Measurements from ENCODE around the gene STMN1. TPM values are rescaled to one million over a fixed set of nuclear protein-coding genes. Genes with fewer than 3 reads are reported as not detected.

STMN1 gene
- total and polyA plus RNA-seq, 10 of the 15 experiments (the other 5 are each of a cell fraction or from before 2014, with no cell fraction given), result 220 to 1,272 (median 603) TPM

DNA sequence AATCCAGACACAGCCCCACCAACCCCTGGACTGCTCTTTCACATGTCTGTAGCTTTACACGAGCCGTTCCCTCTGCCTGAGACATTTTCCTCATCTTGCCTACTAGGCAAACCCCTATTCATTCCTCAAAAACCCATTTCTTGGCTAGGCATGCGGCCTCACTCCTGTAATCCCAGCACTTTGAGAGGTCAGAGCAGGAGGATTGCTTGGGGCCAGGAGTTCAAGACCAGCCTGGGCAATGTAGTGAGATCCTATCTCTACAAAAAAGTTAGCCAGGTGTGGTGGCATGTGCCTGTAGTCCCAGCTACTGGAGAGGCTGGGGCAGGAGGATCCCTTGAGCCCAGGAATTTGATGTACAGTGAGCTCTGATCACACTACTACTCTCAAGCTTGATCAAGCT, 41.8 kb downstream of the STMN1 start:
- RAD21 ChIA-PET (ENCODE audit: unreplicated experiment), result no interaction called here
- no peak for FAIRE-seq
- no peak for TF ChIP-seq BMI1 (IDR thresholded peaks at IDR 0.05; ENCODE audit: borderline replicate concordance)
- no peak for TF ChIP-seq HDAC6 (IDR thresholded peaks at IDR 0.05; ENCODE audit: unreplicated experiment)
- TF ChIP-seq NBN (IDR thresholded peaks at IDR 0.05), result no peak
- TF ChIP-seq, protein P1, sequence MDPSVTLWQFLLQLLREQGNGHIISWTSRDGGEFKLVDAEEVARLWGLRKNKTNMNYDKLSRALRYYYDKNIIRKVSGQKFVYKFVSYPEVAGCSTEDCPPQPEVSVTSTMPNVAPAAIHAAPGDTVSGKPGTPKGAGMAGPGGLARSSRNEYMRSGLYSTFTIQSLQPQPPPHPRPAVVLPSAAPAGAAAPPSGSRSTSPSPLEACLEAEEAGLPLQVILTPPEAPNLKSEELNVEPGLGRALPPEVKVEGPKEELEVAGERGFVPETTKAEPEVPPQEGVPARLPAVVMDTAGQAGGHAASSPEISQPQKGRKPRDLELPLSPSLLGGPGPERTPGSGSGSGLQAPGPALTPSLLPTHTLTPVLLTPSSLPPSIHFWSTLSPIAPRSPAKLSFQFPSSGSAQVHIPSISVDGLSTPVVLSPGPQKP (IDR thresholded peaks at IDR 0.05; ENCODE audit: low read depth, low read length), result no peak
- TF ChIP-seq JUND (IDR thresholded peaks at IDR 0.05; ENCODE audit: low read depth, low read length), result no peak
- no peak for TF ChIP-seq MYC (IDR thresholded peaks at IDR 0.05; ENCODE audit: insufficient read depth, insufficient read length, insufficient replicate concordance, low read length, severe bottlenecking)
- no peak for TF ChIP-seq POLR2A (IDR thresholded peaks at IDR 0.05; ENCODE audit: low read depth, low read length)
- no peak for TF ChIP-seq ZZZ3 (IDR thresholded peaks at IDR 0.05; ENCODE audit: control insufficient read depth, insufficient read length, low read depth)
- no peak for TF ChIP-seq NFYA (IDR thresholded peaks at IDR 0.05; ENCODE audit: borderline replicate concordance, low read depth, low read length)
- no peak for TF ChIP-seq POU2F2 (IDR thresholded peaks at IDR 0.05; ENCODE audit: borderline replicate concordance, low read depth, low read length)
- no peak for TF ChIP-seq CREB1 (IDR thresholded peaks at IDR 0.05; ENCODE audit: low read depth)
- TF ChIP-seq TCF7 (IDR thresholded peaks at IDR 0.05; ENCODE audit: borderline replicate concordance), result no peak
- TF ChIP-seq CBX5 (IDR thresholded peaks at IDR 0.05; ENCODE audit: low read depth), result no peak
- no peak for TF ChIP-seq WRNIP1 (IDR thresholded peaks at IDR 0.05; ENCODE audit: borderline replicate concordance, low read depth, low read length)
- TF ChIP-seq FOXM1 (IDR thresholded peaks at IDR 0.05; ENCODE audit: low read depth, low read length), result no peak
- TF ChIP-seq BRCA1 (IDR thresholded peaks at IDR 0.05; ENCODE audit: low read depth, low read length), result no peak
- TF ChIP-seq SUPT20H (IDR thresholded peaks at IDR 0.05; ENCODE audit: borderline replicate concordance, control insufficient read depth, low read depth, low read length), result no peak
- Histone ChIP-seq H3K9me3 (replicated peaks; ENCODE audit: control insufficient read depth, insufficient read depth, low read length) (no peaks in the 10 kb centered on the region), H4K20me1 (ENCODE audit: control insufficient read depth, insufficient read depth) (no peaks in the 10 kb centered on the region), H3K9ac (ENCODE audit: control insufficient read depth, insufficient read depth, low read length) (no peak overlapping the region), H2AFZ (ENCODE audit: control insufficient read depth, low read depth, low read length) (no peak overlapping the region), H3K4me3 (no peak overlapping the region), H3K79me2 (ENCODE audit: control insufficient read depth, insufficient read depth, low read length) (peaks cover 3% of the 10 kb centered on the region), H3K27ac (ENCODE audit: control insufficient read depth, insufficient read depth) (no peak overlapping the region), H3K36me3 (ENCODE audit: control insufficient read depth in 2 of 2, insufficient read depth in 2 of 2, low read length in 1 of 2) (no peaks in the 10 kb centered on the region), H3K4me1 (ENCODE audit: control insufficient read depth, insufficient read depth, low read length) (peaks cover 4% of the 10 kb centered on the region; the same call in 1 of the 2 replicates), H3K4me2 (ENCODE audit: control insufficient read depth, insufficient read depth) (no peak overlapping the region), H3K27me3 (replicated peaks in 1 of 2; ENCODE audit: control insufficient read depth in 2 of 2, insufficient read depth in 2 of 2, low read length in 1 of 2) (no peaks in the 10 kb centered on the region)
- DNase-seq (ENCODE audit: low read depth, low spot score), result no peak
- POLR2A ChIA-PET, result interaction anchor here (0.6 to 1.1 kb wide), 3 partner anchors 10 to 133 kb away, joined by 3 to 4 read pairs (median 3); partner anchors contain the start of gene PAFAH2
- no peak for ATAC-seq
- CTCF ChIA-PET, result interaction anchor here (0.7 to 1.3 kb wide), 2 partner anchors 31 to 1232 kb away, joined by 3 read pairs; no protein-coding TSS in a partner anchor
- in situ Hi-C loops (cut with MboI) (no loop called here), intact Hi-C loops (cut with micrococcal nuclease; ENCODE audit: unreplicated experiment) (no loop called here)
- SMC1A ChIA-PET (ENCODE audit: uncharacterized antibody, unreplicated experiment), result interaction anchor here (0.9 to 1.5 kb wide), 2 partner anchors 10 to 133 kb away, joined by 3 read pairs; partner anchors contain the start of gene PAFAH2
- WGBS (ENCODE audit: insufficient coverage, insufficient replicate concordance, low lambda C conversion rate, missing lambda C conversion rate), result 91% methylated on average over 3 of the region's 3 CpGs
- no TSS peak for BruUV-seq (replicated peaks)
